ENCODE measurements around the gene CLSTN3. TPM values are rescaled to one million over a fixed set of nuclear protein-coding genes. Genes with fewer than 3 reads are reported as not detected.

Gene CLSTN3
- total and polyA plus RNA-seq, 2 experiments from 2014 or later: 5.0 to 46.9 TPM

DNA sequence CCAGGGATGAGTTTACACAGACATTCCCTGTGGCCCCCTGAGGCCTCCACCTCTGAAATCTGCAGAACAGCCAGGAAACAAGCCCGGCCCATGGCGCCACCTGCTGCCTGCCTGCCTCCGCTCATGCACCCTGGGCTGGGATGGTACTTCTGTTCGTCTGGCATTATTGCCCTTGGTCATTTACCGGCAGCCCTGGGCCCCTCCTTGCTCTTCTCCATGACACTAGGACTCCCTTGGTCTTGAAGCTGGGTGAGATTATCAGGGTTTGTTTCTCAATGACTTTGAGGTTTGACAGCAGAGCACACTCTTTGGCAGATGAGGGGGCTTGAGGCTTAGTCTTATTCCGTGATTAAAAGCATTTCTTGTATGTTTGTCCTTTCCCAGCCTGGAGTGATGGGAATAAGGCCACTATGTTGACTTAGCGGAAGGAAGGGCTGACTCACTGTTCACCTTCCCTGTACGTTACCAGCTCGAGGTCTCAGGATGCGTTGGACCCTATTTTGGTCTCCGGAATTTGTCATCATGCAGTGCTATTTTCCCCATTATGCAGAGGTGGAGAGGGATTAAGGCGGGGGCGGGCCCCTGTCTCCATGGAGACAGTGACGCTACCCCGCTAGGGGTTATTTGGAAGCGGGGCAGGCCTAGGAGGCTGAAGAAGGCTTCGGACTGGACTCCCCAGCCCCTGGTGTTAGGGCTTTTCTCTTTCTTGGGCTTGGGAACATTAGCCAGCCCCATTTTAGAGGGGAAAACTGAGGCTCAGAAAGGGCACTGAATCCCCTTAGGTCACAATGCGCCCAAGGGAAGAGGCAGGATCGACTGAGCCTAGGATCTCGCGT is 58.6 kb downstream of the CLSTN3 start:
- Histone ChIP-seq H3F3A (replicated peaks; ENCODE audit: low read depth) (no peaks in the 10 kb centered on the region), H3K27ac (ENCODE audit: low read depth) (no peak overlapping the region), H3K27me3 (ENCODE audit: insufficient read depth) (no peaks in the 10 kb centered on the region), H3K79me2 (replicated peaks; ENCODE audit: insufficient read depth) (peaks cover 30% of the 10 kb centered on the region), H4K20me1 (replicated peaks; ENCODE audit: insufficient read depth) (peaks cover 15% of the 10 kb centered on the region), H3K4me1 (ENCODE audit: insufficient read depth) (peaks cover 14% of the 10 kb centered on the region; the same call in 1 of the 2 replicates), H2AFZ (peak overlapping the region; percentile 99), H3K4me3 (peak overlapping the region; percentile 94), H3K4me2 (peak overlapping the region; percentile 100), H3K9me2 (ENCODE audit: insufficient read depth) (no peaks in the 10 kb centered on the region), H3K36me3 (ENCODE audit: insufficient read depth) (peaks cover 16% of the 10 kb centered on the region)
- Mint-ChIP-seq H3K36me3 (ENCODE audit: low read depth) (peaks cover 24% of the 10 kb centered on the region), H3K9me3 (no peaks in the 10 kb centered on the region; the same call in 2 of the 3 replicates), H3K4me1 (peaks cover 26% of the 10 kb centered on the region), H3K27ac (peak overlapping the region; percentile 80; the same call in 1 of the 2 replicates), H3K4me3 (peak overlapping the region; percentile 83), H3K27me3 (ENCODE audit: insufficient read depth, low read depth, poor library complexity) (peaks cover 7% of the 10 kb centered on the region)
- DNase-seq (ENCODE audit: low spot score) (peak; percentile 91), ATAC-seq (peak; percentile 79)
- TF ChIP-seq CREB1 (CRISPR knock-in tag; IDR thresholded peaks at IDR 0.05; ENCODE audit: low read depth): no peak
- TF ChIP-seq, protein P1, sequence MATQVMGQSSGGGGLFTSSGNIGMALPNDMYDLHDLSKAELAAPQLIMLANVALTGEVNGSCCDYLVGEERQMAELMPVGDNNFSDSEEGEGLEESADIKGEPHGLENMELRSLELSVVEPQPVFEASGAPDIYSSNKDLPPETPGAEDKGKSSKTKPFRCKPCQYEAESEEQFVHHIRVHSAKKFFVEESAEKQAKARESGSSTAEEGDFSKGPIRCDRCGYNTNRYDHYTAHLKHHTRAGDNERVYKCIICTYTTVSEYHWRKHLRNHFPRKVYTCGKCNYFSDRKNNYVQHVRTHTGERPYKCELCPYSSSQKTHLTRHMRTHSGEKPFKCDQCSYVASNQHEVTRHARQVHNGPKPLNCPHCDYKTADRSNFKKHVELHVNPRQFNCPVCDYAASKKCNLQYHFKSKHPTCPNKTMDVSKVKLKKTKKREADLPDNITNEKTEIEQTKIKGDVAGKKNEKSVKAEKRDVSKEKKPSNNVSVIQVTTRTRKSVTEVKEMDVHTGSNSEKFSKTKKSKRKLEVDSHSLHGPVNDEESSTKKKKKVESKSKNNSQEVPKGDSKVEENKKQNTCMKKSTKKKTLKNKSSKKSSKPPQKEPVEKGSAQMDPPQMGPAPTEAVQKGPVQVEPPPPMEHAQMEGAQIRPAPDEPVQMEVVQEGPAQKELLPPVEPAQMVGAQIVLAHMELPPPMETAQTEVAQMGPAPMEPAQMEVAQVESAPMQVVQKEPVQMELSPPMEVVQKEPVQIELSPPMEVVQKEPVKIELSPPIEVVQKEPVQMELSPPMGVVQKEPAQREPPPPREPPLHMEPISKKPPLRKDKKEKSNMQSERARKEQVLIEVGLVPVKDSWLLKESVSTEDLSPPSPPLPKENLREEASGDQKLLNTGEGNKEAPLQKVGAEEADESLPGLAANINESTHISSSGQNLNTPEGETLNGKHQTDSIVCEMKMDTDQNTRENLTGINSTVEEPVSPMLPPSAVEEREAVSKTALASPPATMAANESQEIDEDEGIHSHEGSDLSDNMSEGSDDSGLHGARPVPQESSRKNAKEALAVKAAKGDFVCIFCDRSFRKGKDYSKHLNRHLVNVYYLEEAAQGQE (IDR thresholded peaks at IDR 0.05; ENCODE audit: unreplicated experiment): no peak
- TF ChIP-seq, protein P2, sequence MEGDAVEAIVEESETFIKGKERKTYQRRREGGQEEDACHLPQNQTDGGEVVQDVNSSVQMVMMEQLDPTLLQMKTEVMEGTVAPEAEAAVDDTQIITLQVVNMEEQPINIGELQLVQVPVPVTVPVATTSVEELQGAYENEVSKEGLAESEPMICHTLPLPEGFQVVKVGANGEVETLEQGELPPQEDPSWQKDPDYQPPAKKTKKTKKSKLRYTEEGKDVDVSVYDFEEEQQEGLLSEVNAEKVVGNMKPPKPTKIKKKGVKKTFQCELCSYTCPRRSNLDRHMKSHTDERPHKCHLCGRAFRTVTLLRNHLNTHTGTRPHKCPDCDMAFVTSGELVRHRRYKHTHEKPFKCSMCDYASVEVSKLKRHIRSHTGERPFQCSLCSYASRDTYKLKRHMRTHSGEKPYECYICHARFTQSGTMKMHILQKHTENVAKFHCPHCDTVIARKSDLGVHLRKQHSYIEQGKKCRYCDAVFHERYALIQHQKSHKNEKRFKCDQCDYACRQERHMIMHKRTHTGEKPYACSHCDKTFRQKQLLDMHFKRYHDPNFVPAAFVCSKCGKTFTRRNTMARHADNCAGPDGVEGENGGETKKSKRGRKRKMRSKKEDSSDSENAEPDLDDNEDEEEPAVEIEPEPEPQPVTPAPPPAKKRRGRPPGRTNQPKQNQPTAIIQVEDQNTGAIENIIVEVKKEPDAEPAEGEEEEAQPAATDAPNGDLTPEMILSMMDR (conservative IDR thresholded peaks at IDR 0.05; ENCODE audit: low read depth in 2 of 2): peak; percentile 87 to 96

DNA sequence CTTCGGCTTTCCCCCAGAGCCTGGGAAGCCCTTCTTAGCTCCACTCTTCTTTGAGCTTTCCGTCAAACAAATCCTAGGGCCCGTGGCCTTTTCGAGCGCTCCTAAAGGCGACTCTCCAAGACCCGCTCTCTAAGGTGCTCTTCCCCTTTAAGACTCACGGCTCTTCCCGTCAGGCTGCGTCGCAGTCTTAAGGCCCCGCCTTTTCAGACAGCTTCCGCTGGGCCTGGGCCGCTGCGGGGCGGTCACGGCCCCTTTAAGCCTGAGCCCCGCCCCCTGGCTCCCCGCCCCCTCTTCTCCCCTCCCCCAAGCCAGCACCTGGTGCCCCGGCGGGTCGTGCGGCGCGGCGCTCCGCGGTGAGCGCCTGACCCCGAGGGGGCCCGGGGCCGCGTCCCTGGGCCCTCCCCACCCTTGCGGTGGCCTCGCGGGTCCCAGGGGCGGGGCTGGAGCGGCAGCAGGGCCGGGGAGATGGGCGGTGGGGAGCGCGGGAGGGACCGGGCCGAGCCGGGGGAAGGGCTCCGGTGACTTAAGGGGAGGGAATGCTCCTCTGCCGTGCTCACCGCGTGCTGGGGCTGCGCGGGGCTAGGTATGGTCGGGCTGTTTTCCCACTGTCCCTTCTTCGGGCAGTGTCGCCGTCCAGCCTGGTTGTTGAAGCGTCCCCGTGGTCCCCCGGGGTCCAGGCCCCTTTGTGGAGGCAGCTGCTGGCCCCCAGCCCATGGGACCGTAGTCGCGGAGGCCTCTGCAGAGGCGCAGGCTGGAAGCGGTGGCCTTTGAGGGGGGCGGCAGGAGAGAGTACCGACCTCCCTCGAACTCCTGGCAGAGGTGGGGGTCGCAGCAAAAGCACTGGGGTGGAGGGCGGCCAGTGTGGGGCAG is 59.5 kb downstream of the CLSTN3 start, which contains the start of gene PEX5:
Gene PEX5, plus strand, starts transcription at position 289 of the 870 bp plus-strand sequence. CDS start 692 bp downstream, outside the sequence.
- Mint-ChIP-seq H3K36me3 (ENCODE audit: low read depth) (peaks cover 29% of the 10 kb centered on the region), H3K27ac (peak within 1 kb of the TSS; percentile 80), H3K4me3 (peak within 1 kb of the TSS; percentile 91), H3K27me3 (ENCODE audit: insufficient read depth, low read depth, poor library complexity) (peaks cover 7% of the 10 kb centered on the region), H3K4me1 (peaks cover 26% of the 10 kb centered on the region), H3K9me3 (no peaks in the 10 kb centered on the region; the same call in 2 of the 3 replicates)
- Histone ChIP-seq H3K27ac (ENCODE audit: low read depth) (no peak within 1 kb of the TSS), H3K9me2 (ENCODE audit: insufficient read depth) (no peaks in the 10 kb centered on the region), H3K4me2 (peak within 1 kb of the TSS; percentile 100), H4K20me1 (replicated peaks; ENCODE audit: insufficient read depth) (peaks cover 17% of the 10 kb centered on the region), H3K27me3 (ENCODE audit: insufficient read depth) (no peaks in the 10 kb centered on the region), H3K4me1 (ENCODE audit: insufficient read depth) (peaks cover 14% of the 10 kb centered on the region; the same call in 1 of the 2 replicates), H3K36me3 (ENCODE audit: insufficient read depth) (peaks cover 17% of the 10 kb centered on the region), H3K79me2 (replicated peaks; ENCODE audit: insufficient read depth) (peaks cover 31% of the 10 kb centered on the region), H3F3A (replicated peaks; ENCODE audit: low read depth) (no peaks in the 10 kb centered on the region), H3K4me3 (peak within 1 kb of the TSS; percentile 94), H2AFZ (peak within 1 kb of the TSS; percentile 99)
- ATAC-seq (peak; percentile 92), DNase-seq (ENCODE audit: low spot score) (peak; percentile 97)
- TF ChIP-seq, protein P3, sequence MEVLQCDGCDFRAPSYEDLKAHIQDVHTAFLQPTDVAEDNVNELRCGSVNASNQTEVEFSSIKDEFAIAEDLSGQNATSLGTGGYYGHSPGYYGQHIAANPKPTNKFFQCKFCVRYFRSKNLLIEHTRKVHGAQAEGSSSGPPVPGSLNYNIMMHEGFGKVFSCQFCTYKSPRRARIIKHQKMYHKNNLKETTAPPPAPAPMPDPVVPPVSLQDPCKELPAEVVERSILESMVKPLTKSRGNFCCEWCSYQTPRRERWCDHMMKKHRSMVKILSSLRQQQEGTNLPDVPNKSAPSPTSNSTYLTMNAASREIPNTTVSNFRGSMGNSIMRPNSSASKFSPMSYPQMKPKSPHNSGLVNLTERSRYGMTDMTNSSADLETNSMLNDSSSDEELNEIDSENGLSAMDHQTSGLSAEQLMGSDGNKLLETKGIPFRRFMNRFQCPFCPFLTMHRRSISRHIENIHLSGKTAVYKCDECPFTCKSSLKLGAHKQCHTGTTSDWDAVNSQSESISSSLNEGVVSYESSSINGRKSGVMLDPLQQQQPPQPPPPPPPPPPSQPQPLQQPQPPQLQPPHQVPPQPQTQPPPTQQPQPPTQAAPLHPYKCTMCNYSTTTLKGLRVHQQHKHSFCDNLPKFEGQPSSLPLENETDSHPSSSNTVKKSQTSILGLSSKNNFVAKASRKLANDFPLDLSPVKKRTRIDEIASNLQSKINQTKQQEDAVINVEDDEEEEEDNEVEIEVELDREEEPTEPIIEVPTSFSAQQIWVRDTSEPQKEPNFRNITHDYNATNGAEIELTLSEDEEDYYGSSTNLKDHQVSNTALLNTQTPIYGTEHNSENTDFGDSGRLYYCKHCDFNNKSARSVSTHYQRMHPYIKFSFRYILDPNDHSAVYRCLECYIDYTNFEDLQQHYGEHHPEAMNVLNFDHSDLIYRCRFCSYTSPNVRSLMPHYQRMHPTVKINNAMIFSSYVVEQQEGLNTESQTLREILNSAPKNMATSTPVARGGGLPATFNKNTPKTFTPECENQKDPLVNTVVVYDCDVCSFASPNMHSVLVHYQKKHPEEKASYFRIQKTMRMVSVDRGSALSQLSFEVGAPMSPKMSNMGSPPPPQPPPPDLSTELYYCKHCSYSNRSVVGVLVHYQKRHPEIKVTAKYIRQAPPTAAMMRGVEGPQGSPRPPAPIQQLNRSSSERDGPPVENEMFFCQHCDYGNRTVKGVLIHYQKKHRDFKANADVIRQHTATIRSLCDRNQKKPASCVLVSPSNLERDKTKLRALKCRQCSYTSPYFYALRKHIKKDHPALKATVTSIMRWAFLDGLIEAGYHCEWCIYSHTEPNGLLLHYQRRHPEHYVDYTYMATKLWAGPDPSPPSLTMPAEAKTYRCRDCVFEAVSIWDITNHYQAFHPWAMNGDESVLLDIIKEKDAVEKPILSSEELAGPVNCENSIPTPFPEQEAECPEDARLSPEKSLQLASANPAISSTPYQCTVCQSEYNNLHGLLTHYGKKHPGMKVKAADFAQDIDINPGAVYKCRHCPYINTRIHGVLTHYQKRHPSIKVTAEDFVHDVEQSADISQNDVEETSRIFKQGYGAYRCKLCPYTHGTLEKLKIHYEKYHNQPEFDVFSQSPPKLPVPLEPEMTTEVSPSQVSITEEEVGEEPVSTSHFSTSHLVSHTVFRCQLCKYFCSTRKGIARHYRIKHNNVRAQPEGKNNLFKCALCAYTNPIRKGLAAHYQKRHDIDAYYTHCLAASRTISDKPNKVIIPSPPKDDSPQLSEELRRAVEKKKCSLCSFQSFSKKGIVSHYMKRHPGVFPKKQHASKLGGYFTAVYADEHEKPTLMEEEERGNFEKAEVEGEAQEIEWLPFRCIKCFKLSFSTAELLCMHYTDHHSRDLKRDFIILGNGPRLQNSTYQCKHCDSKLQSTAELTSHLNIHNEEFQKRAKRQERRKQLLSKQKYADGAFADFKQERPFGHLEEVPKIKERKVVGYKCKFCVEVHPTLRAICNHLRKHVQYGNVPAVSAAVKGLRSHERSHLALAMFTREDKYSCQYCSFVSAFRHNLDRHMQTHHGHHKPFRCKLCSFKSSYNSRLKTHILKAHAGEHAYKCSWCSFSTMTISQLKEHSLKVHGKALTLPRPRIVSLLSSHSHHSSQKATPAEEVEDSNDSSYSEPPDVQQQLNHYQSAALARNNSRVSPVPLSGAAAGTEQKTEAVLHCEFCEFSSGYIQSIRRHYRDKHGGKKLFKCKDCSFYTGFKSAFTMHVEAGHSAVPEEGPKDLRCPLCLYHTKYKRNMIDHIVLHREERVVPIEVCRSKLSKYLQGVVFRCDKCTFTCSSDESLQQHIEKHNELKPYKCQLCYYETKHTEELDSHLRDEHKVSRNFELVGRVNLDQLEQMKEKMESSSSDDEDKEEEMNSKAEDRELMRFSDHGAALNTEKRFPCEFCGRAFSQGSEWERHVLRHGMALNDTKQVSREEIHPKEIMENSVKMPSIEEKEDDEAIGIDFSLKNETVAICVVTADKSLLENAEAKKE (CRISPR knock-in tag; IDR thresholded peaks at IDR 0.05): no peak
- TF ChIP-seq ZNF114 (CRISPR knock-in tag; IDR thresholded peaks at IDR 0.05): no peak
- TF ChIP-seq POLR2AphosphoS5 (IDR thresholded peaks at IDR 0.05; ENCODE audit: low read depth): peak; percentile 61
- peak; percentile 56 for TF ChIP-seq CREB1 (CRISPR knock-in tag; IDR thresholded peaks at IDR 0.05; ENCODE audit: low read depth)
